ENCODE results near the gene OGFR.

The OGFR gene

GRCh38 chr20:62770111-62770910, 34.3 kb upstream of the OGFR start:
- no peak for DNase-seq

- no peak for DNase-seq
These were observed 33.7 kb upstream of the OGFR start for GRCh38 chr20:62770916-62771315.

GRCh38 chr20:62771396-62772102, 33.1 kb upstream of the OGFR start:
- no peak for DNase-seq

GRCh38 chr20:62772103-62772611, 32.5 kb upstream of the OGFR start:
- DNase-seq = no peak

- no peak for DNase-seq
These were observed 32.0 kb upstream of the OGFR start for GRCh38 chr20:62772619-62772989.

GRCh38 chr20:62772990-62773844, 31.4 kb upstream of the OGFR start:
- peak; percentile 39 for DNase-seq

- DNase-seq = no peak
These were observed 30.6 kb upstream of the OGFR start for GRCh38 chr20:62773845-62774714.

- DNase-seq = no peak
These were observed 29.9 kb upstream of the OGFR start for GRCh38 chr20:62774762-62775161.

- DNase-seq = no peak
These were observed 29.4 kb upstream of the OGFR start for GRCh38 chr20:62775206-62775605.

GRCh38 chr20:62776035-62776691, 28.5 kb upstream of the OGFR start:
- DNase-seq = no peak

GRCh38 chr20:62776692-62777527, 27.7 kb upstream of the OGFR start:
- no peak for DNase-seq

- DNase-seq = no peak
These were observed 27.2 kb upstream of the OGFR start for GRCh38 chr20:62777528-62777830.

GRCh38 chr20:62778058-62778457, 26.6 kb upstream of the OGFR start:
- DNase-seq = no peak

- no peak for DNase-seq
These were observed 25.8 kb upstream of the OGFR start for GRCh38 chr20:62778601-62779416.

GRCh38 chr20:62779417-62779685, 25.3 kb upstream of the OGFR start:
- no peak for DNase-seq

GRCh38 chr20:62780204-62780603, 24.4 kb upstream of the OGFR start:
- no peak for DNase-seq

GRCh38 chr20:62780696-62781095, 23.9 kb upstream of the OGFR start:
- no peak for DNase-seq

- no peak for DNase-seq
These were observed 22.3 kb upstream of the OGFR start for GRCh38 chr20:62782149-62782892.

- no peak for DNase-seq
These were observed 21.7 kb upstream of the OGFR start for GRCh38 chr20:62782893-62783278.

GRCh38 chr20:62784497-62784896, 20.1 kb upstream of the OGFR start:
- no peak for DNase-seq
